GM21447 (cell line): ENCODE results near the gene DCAF8.

Source experiments
- ATAC-seq: cut with Tn5 transposase; IDR thresholded peaks from one replicate; pipeline ENCODE4 v1.9.1; 2021; ENCODE audit not compliant: unreplicated experiment

DCAF8 gene

GRCh38 chr1:160177667-160178066 is 84.7 kb downstream of the DCAF8 start:
- ATAC-seq: no peak

- no peak for ATAC-seq
Measured at GRCh38 chr1:160177231-160177630, 85.1 kb downstream of the DCAF8 start.

DNA sequence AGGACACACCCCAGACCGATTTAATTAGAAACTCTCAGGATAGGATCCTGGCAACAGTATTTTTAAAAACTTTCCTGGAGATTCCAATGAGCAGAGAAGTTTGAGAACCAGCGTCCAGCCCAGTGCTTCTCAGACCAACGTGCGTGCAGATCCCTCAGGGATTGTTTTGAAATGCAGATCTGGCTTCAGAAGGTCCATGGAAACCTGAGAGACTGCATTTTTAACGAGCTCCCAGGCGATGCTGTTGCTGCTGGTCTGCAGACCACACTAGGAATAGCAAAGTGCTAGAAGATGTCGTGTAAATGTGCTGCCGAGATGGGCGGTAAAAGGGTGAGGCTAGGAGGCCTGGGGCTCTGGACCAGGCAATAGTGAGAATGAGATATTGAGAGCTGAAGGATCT is 90.4 kb downstream of the DCAF8 start:
- ATAC-seq: no peak

DNA sequence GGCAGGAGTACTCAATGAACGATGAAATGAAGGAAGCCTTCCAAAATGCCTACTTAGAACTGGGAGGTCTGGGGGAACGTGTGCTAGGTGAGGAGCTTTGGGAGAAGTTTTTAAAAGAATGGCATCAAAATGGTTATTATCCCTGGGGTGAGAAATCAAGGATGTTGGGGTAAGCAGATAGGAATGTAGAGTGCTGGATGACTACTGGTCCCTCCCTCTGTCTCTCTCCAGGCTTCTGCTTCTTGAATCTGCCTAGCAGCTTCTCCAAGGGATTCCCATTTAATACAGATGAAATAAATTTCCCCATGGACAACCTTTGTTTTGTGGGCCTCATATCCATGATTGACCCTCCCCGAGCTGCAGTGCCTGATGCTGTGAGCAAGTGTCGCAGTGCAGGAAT is 91.0 kb downstream of the DCAF8 start:
- no peak for ATAC-seq

DNA sequence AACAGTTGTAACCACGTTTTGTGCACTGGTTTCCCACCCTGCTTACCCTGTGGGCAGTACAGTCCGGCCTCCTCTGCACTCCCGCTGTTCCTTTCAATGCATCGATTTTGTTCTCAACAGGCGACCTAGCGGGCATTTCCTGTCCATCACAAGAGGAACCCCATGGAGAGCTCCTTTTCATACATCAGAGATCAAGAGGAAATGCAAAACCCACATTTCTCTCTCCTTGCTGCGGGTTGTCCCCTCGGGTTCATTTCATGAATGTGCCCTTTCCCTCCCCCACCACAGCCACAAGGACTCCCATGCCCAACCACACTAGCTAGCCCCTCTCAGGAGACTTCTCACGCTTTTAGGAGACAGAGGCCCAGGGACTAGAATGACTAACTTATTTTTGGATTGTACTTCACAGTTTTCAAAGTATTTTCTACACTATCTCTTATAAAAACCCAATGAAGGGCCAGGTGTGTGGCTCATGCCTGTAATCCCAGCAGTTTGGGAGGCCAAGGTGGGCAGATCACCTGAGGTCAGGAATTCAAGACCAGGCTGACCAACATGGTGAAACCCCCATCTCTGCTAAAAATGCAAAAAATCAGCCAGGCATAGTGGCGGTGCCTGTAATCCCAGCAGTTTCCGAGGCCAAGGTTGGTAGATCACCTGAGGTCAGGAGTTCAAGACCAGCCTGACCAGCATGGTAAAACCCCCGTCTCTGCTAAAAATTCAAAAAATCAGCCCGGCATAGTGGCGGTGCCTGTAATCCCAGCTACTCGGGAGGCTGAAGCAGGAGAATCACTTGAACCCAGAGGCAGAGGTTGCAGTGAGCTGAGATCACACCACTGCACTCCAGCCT is 92.6 kb downstream of the DCAF8 start:
- ATAC-seq: peak; percentile 74

DNA sequence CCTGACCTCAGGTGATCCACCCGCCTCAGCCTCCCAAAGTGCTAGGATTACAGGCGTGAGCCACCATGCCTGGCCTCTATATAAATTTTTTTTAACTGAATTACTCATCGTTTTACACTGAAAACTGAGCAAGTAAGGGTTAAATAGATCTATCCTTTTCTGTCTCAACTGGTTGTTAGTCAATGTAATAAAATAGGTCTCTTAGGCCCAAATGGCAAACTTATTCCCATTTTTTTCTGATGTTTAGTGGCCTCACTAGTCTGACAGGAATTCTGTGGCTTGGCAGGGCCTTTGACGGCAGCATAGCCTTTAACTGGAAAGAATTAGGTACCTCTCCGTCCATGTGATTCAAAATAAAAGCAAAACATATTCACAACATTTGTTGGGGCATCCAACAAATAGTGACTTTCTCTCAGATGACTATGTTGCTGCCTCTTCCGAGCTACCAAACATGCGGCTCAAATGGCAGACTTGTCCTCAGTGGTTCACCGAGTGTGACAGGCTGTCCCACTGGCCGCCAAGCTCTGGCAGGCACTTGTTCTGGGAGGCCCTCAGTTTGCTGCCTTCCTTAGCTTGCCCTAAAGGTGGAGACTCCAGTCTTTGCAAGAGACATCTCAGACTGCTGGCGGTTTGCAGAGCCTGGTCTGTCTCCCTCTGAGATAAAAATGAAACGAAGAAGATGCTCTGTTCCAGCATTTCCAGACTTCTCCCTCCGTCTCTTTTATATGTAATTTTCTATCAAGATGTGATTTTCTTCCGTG is 93.6 kb downstream of the DCAF8 start:
- no peak for ATAC-seq

DNA sequence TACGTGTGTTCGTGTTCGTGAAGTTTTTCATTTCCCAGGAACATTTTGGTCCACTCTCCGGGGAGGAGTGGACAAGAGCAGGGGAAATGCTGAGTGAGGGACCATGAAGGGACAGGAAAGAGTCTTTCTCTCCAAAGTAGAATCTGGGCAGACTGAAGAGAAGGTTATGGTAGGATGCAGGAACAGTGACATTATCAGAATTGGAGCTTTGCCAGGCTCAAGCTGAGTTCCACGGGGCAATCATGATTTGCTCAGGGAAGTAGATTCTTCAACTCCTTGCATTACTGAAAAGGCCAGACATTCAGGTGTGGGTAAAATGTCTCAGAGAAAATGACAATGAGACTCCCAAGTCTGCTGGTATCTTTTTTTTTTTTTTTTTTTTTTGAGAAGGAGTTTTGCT is 94.3 kb downstream of the DCAF8 start:
- no peak for ATAC-seq

- ATAC-seq: no peak
Measured at GRCh38 chr1:160167580-160167979, 94.8 kb downstream of the DCAF8 start.

DNA sequence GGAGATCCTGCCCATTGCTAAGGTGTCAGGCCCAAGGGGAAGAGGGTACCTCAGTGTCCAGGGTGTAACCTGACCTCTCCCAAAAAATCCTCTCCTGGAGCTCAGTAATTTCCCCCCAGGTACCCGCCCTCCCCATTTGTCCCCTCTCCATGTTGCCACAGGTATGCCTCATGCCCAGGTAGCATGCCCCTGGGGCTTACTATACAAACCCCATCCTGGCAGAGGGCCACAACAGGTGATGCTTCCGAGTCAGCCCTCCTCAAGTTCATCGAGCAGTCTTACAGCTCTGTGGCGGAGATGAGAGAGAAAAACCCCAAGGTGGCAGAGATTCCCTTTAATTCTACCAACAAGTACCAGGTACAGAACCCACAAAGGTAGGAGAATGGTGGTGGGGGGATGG is 95.3 kb downstream of the DCAF8 start:
- no peak for ATAC-seq

GRCh38 chr1:160166166-160166868 is 96.0 kb downstream of the DCAF8 start:
- ATAC-seq: no peak
